Astrocyte (in vitro differentiated cells and primary cell): ENCODE data around the gene RAB11FIP4.

Source experiments
- CTCF ChIP-seq: IDR thresholded peaks from 2 replicates; pipeline ENCODE4 v1.5.1; 2011; ENCODE audit warnings: low read depth, mild to moderate bottlenecking, inconsistent platforms, low read length, moderate library complexity; ENCODE audit not compliant: insufficient read depth
- EZH2 ChIP-seq: IDR thresholded peaks from 2 replicates; pipeline ENCODE4 v1.6.1; 2012; ENCODE audit warnings: mild to moderate bottlenecking, low read length, inconsistent platforms; ENCODE audit not compliant: insufficient read depth

- TF ChIP-seq CTCF: no peak
- no peak for TF ChIP-seq EZH2
These were observed 25.7 kb downstream of the RAB11FIP4 start for GRCh38 chr17:31417051-31417792.
